ENCODE measurements around the gene PRKCA.

- no peak for TF ChIP-seq GATA2 (IDR thresholded peaks at IDR 0.05; ENCODE audit: low read depth, low read length)
- no peak for TF ChIP-seq GATA3 (IDR thresholded peaks at IDR 0.05; ENCODE audit: low read depth, low read length)
These were observed 4.8 kb downstream of the PRKCA start for GRCh38 chr17:66307257-66307656.

Measured in SH-SY5Y (cell line).